ENCODE results near the gene CRYM.
"Not testable (repeated sequence)": the region's sequence is repeated elsewhere in the genome, so short reads cannot be mapped to it uniquely, and the experiment has no call there.

GRCh38 chr16:21312863-21313372 lies 34.8 kb upstream of the CRYM start:
- not testable (repeated sequence) for TF ChIP-seq CTCF, POLR2A (IDR thresholded peaks at IDR 0.05)
